OCI-LY1 (cell line): ENCODE results near the gene AGPAT3.

Experiments
- EZH2 ChIP-seq: fragments of 200-600 bp; sonication (generic), shearing (Covaris generic); IDR thresholded peaks from 2 replicates; pipeline ENCODE4 v1.8.0; 2017; ENCODE audit warnings: borderline replicate concordance, mixed run types, mild to moderate bottlenecking, antibody characterized with exemption, low read length, moderate library complexity, mixed read lengths
- TF ChIP-seq, protein P1 (sequence below): fragments of 200-600 bp; sonication (generic), shearing (Covaris generic); IDR thresholded peaks from 2 replicates; pipeline ENCODE4 v1.5.1; 2017; ENCODE audit warnings: mild to moderate bottlenecking, antibody characterized with exemption, low read length, moderate library complexity, mixed read lengths

DNA sequence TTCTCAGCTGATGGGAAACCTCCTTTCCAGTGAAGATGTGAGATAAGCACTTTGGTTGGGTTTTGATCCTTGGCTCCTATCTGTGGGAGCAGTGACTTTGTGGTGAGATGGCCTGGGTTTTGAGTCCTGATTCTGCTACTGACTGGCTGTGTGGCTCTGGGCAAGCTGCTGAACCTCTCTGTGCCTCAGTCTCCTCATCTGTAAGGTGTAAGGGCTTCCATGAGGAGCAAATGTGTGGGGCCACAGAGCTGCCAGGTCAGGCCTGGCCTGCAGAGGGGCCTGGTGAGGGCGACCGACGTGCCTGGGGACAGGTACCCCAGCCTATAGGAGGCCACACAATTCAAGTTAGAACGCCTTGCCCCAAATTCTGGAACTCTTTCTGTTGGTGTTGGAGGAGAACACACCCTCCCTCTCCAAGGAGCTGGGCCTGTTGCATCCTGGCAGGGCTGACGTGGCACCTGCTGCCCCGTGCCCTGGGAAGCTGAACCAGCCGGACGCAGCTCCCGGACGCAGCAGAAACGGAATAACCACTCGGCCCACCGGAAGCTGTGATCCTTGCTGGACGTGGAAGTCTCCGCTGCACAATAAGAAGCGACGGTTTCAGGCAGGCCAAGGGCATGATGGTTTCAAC is 62.7 kb downstream of the AGPAT3 start:
- TF ChIP-seq, protein P1, sequence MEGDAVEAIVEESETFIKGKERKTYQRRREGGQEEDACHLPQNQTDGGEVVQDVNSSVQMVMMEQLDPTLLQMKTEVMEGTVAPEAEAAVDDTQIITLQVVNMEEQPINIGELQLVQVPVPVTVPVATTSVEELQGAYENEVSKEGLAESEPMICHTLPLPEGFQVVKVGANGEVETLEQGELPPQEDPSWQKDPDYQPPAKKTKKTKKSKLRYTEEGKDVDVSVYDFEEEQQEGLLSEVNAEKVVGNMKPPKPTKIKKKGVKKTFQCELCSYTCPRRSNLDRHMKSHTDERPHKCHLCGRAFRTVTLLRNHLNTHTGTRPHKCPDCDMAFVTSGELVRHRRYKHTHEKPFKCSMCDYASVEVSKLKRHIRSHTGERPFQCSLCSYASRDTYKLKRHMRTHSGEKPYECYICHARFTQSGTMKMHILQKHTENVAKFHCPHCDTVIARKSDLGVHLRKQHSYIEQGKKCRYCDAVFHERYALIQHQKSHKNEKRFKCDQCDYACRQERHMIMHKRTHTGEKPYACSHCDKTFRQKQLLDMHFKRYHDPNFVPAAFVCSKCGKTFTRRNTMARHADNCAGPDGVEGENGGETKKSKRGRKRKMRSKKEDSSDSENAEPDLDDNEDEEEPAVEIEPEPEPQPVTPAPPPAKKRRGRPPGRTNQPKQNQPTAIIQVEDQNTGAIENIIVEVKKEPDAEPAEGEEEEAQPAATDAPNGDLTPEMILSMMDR = no peak
- TF ChIP-seq EZH2 = no peak
